Cardiac muscle cell (in vitro differentiated cells and primary cell): Measurements from ENCODE around the gene ZNF552. TPM values are rescaled to one million over a fixed set of nuclear protein-coding genes. Genes with fewer than 3 reads are reported as not detected.

Experiments used
- DNase-seq, 2 donors: peaks; one replicate each; pipeline versions ENCODE4 v3.0.0 to v3.0.0-alpha.2; 2010 to 2017; ENCODE audit warnings: low read depth in 1 of 2, low spot score in 1 of 2
- H3K27ac ChIP-seq: fragments of 200-600 bp; sonication (generic); 2 replicates; pipeline ENCODE4 v1.5.1; 2016
- H3K27me3 ChIP-seq: fragments of 200-600 bp; sonication (generic); 2 replicates; pipeline ENCODE4 v1.6.0; 2016; ENCODE audit warnings: control low read depth
- H3K36me3 ChIP-seq: fragments of 200-600 bp; sonication (generic); 2 replicates; pipeline ENCODE4 v1.5.1; 2016; ENCODE audit warnings: control low read depth
- H3K4me1 ChIP-seq: fragments of 200-600 bp; sonication (generic); 2 replicates; pipeline ENCODE4 v1.8.1; 2017; ENCODE audit warnings: low read depth, mild to moderate bottlenecking, mixed run types
- H3K4me3 ChIP-seq: fragments of 200-600 bp; sonication (generic); 2 replicates; pipeline ENCODE4 v1.5.1; 2016; ENCODE audit warnings: mild to moderate bottlenecking
- H3K9me3 ChIP-seq: fragments of 200-600 bp; sonication (generic); 2 replicates; pipeline ENCODE4 v1.5.1; 2017; ENCODE audit warnings: low read depth, mild to moderate bottlenecking, control low read depth
- polyA plus RNA-seq: library from polyadenylated mRNA; unstranded; fragments of >200 nt; fragmentation: Nextera tagmentation; extraction: Ambion mirVana; gene quantifications from 2 replicates; pipeline ENCODE4 v1.2.1, GENCODE V29; 2016
- total RNA-seq: library from RNA; depleted of rRNA; stranded (reverse); fragments of >200 nt; gene quantifications from 2 replicates; pipeline ENCODE4 v1.2.3, GENCODE V29; 2016
- TF ChIP-seq, protein P1 (sequence below): IDR thresholded peaks from 2 replicates; pipeline ENCODE4 v1.5.1; 2012; ENCODE audit warnings: low read depth, mild to moderate bottlenecking, low read length

ZNF552 gene
- total and polyA plus RNA-seq, 2 experiments from 2014 or later = 6.6 to 13.4 TPM

DNA sequence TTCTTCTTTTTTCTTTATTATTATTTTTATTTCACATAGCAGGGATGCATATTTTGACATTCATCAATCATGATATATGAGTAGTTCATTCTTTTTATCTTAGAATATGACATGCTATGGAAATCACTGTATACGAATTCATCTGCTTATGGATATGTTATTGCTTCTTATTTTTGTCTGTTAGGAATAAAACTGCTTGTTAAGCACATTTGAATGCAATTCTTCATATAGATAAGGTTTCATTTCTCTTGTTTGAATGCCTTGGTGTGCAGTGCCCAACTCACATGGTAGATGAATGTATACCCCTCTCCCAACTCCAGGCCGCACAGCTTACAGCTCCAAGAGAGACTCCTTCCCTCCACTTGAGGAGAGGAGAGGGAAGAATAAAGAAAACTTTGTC lies 56.8 kb downstream of the ZNF552 start:
- Histone ChIP-seq H3K36me3 (peaks cover 63% of the 10 kb centered on the region), H3K4me3 (no peak overlapping the region), H3K4me1 (no peaks in the 10 kb centered on the region), H3K27me3 (no peaks in the 10 kb centered on the region), H3K9me3 (no peaks in the 10 kb centered on the region), H3K27ac (no peak overlapping the region)
- TF ChIP-seq, protein P1, sequence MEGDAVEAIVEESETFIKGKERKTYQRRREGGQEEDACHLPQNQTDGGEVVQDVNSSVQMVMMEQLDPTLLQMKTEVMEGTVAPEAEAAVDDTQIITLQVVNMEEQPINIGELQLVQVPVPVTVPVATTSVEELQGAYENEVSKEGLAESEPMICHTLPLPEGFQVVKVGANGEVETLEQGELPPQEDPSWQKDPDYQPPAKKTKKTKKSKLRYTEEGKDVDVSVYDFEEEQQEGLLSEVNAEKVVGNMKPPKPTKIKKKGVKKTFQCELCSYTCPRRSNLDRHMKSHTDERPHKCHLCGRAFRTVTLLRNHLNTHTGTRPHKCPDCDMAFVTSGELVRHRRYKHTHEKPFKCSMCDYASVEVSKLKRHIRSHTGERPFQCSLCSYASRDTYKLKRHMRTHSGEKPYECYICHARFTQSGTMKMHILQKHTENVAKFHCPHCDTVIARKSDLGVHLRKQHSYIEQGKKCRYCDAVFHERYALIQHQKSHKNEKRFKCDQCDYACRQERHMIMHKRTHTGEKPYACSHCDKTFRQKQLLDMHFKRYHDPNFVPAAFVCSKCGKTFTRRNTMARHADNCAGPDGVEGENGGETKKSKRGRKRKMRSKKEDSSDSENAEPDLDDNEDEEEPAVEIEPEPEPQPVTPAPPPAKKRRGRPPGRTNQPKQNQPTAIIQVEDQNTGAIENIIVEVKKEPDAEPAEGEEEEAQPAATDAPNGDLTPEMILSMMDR = no peak
- DNase-seq = no peak

Other genes with a start within 250 kb of the ZNF552 start
- 6.8 and 7.8 TPM in 2 replicates for gene ZNF416, start 236.0 kb downstream of the ZNF552 start, total RNA-seq
- 6.2 and 7.6 TPM in 2 replicates for gene ZNF416, start 236.0 kb downstream of the ZNF552 start, polyA plus RNA-seq
- gene ZIK1, start 230.8 kb downstream of the ZNF552 start, total RNA-seq = 16.0 and 18.2 TPM in 2 replicates
- 11.7 and 13.9 TPM in 2 replicates for gene ZIK1, start 230.8 kb downstream of the ZNF552 start, polyA plus RNA-seq
- gene ZNF530, start 215.0 kb downstream of the ZNF552 start, total RNA-seq = 7.1 and 9.3 TPM in 2 replicates
- 6.4 and 6.5 TPM in 2 replicates for gene ZNF530, start 215.0 kb downstream of the ZNF552 start, polyA plus RNA-seq
- 55.0 and 76.0 TPM in 2 replicates for gene ZNF134, start 200.7 kb downstream of the ZNF552 start, total RNA-seq
- gene ZNF134, start 200.7 kb downstream of the ZNF552 start, polyA plus RNA-seq = 18.6 and 27.4 TPM in 2 replicates
- 25.4 and 30.0 TPM in 2 replicates for gene ZNF211, start 181.7 kb downstream of the ZNF552 start, total RNA-seq
- gene ZNF211, start 181.7 kb downstream of the ZNF552 start, polyA plus RNA-seq = 22.6 and 38.5 TPM in 2 replicates
- not detected in 2 replicates for gene ZSCAN4, start 146.0 kb downstream of the ZNF552 start, total RNA-seq
- gene ZSCAN4, start 146.0 kb downstream of the ZNF552 start, polyA plus RNA-seq = not detected in 2 replicates
- 9.9 and 11.8 TPM in 2 replicates for gene ZNF551, start 132.9 kb downstream of the ZNF552 start, total RNA-seq
- 4.0 and 4.4 TPM in 2 replicates for gene ZNF551, start 132.9 kb downstream of the ZNF552 start, polyA plus RNA-seq
- 14.0 and 20.1 TPM in 2 replicates for gene ZNF154, start 105.7 kb downstream of the ZNF552 start, total RNA-seq
- gene ZNF154, start 105.7 kb downstream of the ZNF552 start, polyA plus RNA-seq = 11.1 and 16.3 TPM in 2 replicates
- 14.4 and 24.2 TPM in 2 replicates for gene ZNF671, start 87.3 kb downstream of the ZNF552 start, total RNA-seq
- gene ZNF671, start 87.3 kb downstream of the ZNF552 start, polyA plus RNA-seq = 16.7 and 19.3 TPM in 2 replicates
- 16.9 and 20.0 TPM in 2 replicates for gene ZNF776, start 68.1 kb downstream of the ZNF552 start, total RNA-seq
- 20.7 and 26.6 TPM in 2 replicates for gene ZNF776, start 68.1 kb downstream of the ZNF552 start, polyA plus RNA-seq
- 15.0 and 17.1 TPM in 2 replicates for gene ZNF586, start 45.2 kb downstream of the ZNF552 start, total RNA-seq
- 8.4 and 10.0 TPM in 2 replicates for gene ZNF586, start 45.2 kb downstream of the ZNF552 start, polyA plus RNA-seq
- gene ZNF587B, start 15.4 kb upstream of the ZNF552 start, total RNA-seq = 8.5 and 12.9 TPM in 2 replicates
- 2.8 and 3.1 TPM in 2 replicates for gene ZNF587B, start 15.4 kb upstream of the ZNF552 start, polyA plus RNA-seq
- 14.0 and 17.2 TPM in 2 replicates for gene ZNF587, start 34.9 kb upstream of the ZNF552 start, total RNA-seq
- gene ZNF587, start 34.9 kb upstream of the ZNF552 start, polyA plus RNA-seq = 12.6 and 22.6 TPM in 2 replicates
- 13.6 and 14.8 TPM in 2 replicates for gene ZNF814, start 74.1 kb upstream of the ZNF552 start, total RNA-seq
- 32.4 and 45.7 TPM in 2 replicates for gene ZNF814, start 74.1 kb upstream of the ZNF552 start, polyA plus RNA-seq
- 11.8 and 17.8 TPM in 2 replicates for gene ZNF417, start 101.7 kb upstream of the ZNF552 start, total RNA-seq
- gene ZNF417, start 101.7 kb upstream of the ZNF552 start, polyA plus RNA-seq = 4.8 and 7.7 TPM in 2 replicates
- 14.6 and 19.7 TPM in 2 replicates for gene ZNF418, start 120.5 kb upstream of the ZNF552 start, total RNA-seq
- gene ZNF418, start 120.5 kb upstream of the ZNF552 start, polyA plus RNA-seq = 6.1 and 13.8 TPM in 2 replicates
- gene ZNF256, start 132.8 kb upstream of the ZNF552 start, total RNA-seq = 12.5 and 13.6 TPM in 2 replicates
- gene ZNF256, start 132.8 kb upstream of the ZNF552 start, polyA plus RNA-seq = 7.0 and 10.0 TPM in 2 replicates
- 1.3 and 1.4 TPM in 2 replicates for gene C19orf18, start 159.6 kb upstream of the ZNF552 start, total RNA-seq
- gene C19orf18, start 159.6 kb upstream of the ZNF552 start, polyA plus RNA-seq = 2.4 and 3.6 TPM in 2 replicates
- gene ZNF606, start 187.9 kb upstream of the ZNF552 start, total RNA-seq = 50.5 and 87.4 TPM in 2 replicates
- gene ZNF606, start 187.9 kb upstream of the ZNF552 start, polyA plus RNA-seq = 30.0 and 31.2 TPM in 2 replicates
- gene ZSCAN1, start 219.1 kb upstream of the ZNF552 start, total RNA-seq = 31.9 and 38.4 TPM in 2 replicates
- 22.0 and 24.6 TPM in 2 replicates for gene ZSCAN1, start 219.1 kb upstream of the ZNF552 start, polyA plus RNA-seq
- gene ZNF135, start 244.4 kb upstream of the ZNF552 start, total RNA-seq = 11.7 and 14.0 TPM in 2 replicates
- gene ZNF135, start 244.4 kb upstream of the ZNF552 start, polyA plus RNA-seq = 10.2 and 11.2 TPM in 2 replicates